ENCODE results near the gene SAMD4A.

The SAMD4A gene

DNA sequence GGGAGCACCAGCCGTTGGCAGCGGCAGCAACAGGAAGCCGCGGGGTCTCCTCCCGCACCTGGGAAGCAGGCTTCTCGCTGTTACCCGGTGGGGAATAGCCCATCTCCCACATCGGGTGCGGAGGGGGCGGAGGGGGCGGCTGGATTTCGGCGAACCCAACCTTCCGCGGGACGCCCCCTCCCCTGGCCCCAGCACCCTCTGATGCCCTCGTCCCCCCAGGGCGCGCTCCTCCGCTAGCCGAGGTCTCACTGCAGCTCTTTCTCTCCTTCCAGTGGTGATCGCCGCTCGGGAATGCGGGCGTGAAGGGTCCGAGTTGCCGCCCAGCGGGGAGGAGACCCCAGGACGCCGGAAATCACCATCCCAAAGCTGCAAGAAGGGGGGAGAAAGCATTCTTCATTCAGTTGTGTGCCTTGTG lies 303 bp downstream of the SAMD4A start:
- DNase-seq = no peak

- DNase-seq = peak; percentile 35
Measured at GRCh38 chr14:54567639-54568561, 972 bp downstream of the SAMD4A start.

- no peak for DNase-seq
Measured at GRCh38 chr14:54568821-54569595, 2.1 kb downstream of the SAMD4A start.

DNA sequence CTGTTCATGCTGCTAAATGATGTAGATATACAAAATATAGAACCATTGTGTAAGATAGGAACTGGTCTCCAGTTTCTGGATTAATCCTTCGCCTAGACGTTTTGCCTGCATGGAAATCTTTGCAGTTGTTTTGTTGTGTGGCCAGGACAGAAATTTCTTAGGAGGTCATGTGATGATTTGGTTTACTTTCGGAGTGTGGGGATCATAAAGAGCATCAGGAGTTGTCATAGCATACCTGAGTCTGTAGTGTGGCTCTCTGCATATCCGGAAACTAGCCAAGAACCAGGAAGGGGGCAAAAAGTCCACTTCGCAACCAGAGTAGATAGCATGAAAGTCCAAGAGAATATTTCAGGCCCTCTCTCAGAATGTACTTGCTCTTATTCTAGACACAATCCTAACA lies 3.1 kb downstream of the SAMD4A start:
- no peak for DNase-seq

DNA sequence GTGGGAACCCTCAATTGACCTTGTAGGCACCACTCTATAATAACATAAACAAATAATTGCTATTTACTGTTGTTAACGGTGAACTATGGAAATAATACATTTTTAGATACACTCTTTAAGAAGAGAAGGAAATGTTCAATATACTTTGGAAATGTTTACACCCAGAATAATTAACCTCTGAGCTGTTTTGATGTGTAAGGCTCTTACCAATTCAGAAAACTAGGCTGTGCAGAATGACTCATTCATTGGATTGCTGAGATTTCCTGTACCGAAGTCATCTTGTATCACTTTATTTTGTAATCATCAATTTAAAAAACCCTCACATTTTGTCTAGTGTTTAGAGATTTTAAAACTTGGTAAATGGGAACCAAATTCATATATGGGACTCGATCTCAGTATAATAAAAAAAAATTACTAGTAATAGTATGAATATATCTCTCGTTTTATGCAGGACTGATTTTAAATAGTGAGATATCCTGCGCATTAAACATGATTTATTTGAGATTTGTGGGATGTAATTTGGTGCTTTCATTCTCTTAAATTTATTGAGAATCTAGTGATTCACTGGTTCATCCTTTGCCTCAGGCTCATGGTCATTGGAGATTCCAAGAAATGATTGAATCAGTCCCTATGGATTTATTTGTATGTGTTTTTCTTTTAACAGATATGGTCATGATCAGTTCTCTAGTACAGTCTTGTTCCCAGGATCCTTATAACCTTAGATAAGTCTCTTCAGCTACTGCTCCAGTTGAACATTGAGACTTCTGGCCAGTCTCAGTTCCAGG lies 3.9 kb downstream of the SAMD4A start:
- no peak for DNase-seq

GRCh38 chr14:54572316-54572715 lies 5.4 kb downstream of the SAMD4A start:
- no peak for DNase-seq

DNA sequence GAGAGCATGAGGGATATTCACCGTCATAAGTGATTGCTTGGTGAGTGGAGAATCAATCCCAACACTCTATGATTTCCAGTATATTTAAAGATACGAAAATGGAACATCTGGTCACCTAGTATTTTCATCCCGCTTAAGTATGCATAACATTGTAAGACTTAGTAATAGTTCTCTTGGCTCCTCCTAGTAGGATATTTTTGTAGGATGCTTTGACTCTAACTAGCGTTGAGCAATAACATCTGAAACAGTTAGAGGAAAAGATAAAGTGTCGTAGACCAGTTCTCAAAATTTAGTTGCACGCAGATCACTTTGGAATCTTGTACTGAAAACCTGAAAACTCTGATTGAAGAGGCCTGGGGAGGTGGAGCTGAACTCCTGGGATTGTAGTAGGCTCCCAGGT lies 7.6 kb downstream of the SAMD4A start:
- no peak for DNase-seq

- no peak for DNase-seq
Measured at GRCh38 chr14:54577494-54577893, 10.6 kb downstream of the SAMD4A start.

DNA sequence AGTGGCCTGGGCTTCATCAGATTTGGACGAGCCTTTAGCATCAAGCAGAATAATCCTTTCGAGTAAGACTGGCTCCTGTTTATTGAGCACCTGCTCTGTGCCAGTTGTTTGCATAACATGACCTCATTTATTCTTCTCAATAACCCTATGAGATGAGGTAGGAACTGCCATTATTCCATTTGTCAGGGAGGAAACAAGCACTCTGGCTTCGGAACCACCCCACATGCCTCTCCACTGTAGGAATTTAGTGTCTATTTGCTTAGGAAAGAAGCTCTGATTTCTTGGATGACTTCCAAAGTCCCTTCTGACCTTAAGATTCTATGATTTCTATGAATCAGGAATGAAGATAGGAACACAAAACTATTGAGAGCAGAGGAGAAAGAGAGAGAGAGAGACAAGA lies 11.0 kb downstream of the SAMD4A start:
- DNase-seq = no peak

GRCh38 chr14:54579621-54580020 lies 12.7 kb downstream of the SAMD4A start:
- DNase-seq = no peak

GRCh38 chr14:54580933-54581332 lies 14.0 kb downstream of the SAMD4A start:
- no peak for DNase-seq

GRCh38 chr14:54582334-54582733 lies 15.4 kb downstream of the SAMD4A start:
- DNase-seq = no peak

GRCh38 chr14:54584097-54584496 lies 17.2 kb downstream of the SAMD4A start:
- no peak for DNase-seq

DNA sequence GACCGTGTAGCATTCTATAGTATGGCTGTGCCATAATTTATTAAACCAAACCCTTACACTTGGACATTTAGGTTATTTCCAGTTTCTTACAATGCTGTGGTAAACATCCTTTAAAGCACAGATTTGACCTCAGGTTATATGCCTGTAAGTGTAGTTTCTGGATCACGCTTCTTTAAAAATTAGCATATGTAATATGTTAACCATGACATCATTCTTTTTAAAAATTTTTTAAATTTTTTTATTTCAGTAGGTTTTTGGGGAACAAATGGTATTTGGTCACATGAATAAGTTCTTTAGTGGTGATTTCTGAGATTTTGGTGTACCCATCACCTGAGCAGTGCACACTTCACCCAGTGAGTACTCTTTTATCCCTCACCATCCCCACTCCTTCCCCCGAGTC lies 18.3 kb downstream of the SAMD4A start:
- DNase-seq = no peak

DNA sequence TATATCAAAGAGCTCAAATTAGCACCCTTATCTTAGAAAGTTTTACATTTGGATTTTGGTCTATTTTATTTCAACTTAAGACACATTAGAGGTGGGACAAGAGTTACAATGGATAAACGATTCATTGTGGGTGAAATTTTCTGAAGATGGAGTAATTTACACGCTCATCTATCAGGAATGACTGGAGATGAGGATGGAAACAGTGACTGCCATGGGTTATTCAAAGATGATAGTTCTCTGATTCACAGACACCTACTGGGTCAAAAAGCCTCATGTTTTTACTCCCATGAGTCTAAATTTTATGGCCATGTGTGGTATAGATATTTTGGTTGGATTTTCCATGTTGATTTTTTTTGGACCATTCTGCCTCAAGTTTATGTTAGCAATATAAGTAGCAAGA lies 22.1 kb downstream of the SAMD4A start:
- no peak for DNase-seq

DNA sequence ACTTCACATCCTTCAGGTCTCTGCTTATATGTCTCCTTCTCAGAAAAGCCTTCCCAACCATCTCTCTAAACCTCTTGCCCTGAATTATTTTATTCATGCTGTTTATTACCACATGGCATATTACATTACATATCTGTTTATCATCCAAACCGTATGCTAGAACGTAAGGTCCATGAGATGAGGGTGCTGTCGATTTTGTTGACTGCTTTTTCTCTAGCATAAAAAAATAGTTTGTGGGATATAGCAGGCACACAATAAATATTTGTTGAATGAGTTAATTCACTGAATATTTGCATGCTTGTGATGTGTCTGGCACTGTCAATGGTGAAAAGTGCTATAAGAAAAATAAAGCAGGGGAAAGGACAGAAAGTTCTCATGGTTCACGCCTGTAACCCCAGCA lies 22.9 kb downstream of the SAMD4A start:
- no peak for DNase-seq

GRCh38 chr14:54590481-54590880 lies 23.6 kb downstream of the SAMD4A start:
- no peak for DNase-seq

DNA sequence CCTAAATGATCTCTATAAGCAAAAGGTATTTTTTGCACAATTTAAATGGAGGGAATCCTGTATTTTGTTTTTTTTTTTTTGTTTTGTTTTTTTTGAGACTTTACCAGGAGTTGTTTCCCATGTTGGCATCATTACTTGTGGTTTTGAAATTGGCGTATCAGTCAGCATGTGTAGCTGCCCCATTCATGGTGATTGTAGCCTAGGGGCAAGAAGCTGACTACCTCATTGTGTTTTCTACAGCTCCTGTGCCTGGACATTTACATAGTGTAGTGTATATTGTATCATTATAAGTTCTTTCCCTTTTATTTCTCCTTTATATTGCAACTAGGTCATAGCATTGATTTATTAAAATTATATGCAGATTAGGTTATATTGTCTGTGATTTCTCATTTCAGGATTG lies 24.5 kb downstream of the SAMD4A start:
- no peak for DNase-seq

DNA sequence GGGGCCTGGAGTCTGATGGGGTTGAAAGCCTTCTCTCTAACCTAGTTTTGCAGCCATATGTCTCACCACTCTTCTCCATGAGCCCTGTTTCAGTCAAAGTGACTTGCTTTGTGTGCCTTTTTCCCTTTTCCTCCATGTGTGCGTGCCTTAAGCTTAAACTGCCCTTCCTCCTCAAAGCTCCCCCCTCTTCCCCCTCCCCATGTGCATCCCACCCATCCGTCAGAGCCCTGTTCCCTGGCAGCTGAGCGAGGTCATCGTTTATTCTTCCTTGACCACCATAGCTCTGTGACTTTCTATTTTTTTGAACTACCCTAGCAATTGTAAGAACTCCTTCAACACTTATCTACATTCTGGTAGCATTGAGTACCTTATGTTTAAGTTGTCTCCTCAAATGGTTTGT lies 24.9 kb downstream of the SAMD4A start:
- no peak for DNase-seq

DNA sequence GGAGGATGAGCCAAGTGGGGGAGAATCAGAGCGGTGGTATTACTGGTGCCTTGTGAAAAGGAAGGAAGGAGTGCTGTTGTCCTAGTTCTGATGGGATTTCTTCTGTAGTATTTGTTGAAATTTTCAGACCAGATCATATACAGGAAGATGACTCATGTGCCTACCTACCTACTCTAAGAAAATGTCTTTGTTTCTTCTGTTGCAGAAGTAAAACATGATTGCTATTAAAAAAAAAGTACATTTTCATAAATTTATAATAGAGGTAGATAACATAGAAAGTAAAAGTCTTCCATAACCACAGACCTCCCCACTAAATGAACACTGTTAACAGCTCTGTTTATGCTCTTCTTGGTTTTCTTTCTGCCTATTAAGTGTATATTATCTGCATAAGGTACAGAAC lies 26.9 kb downstream of the SAMD4A start:
- no peak for DNase-seq

DNA sequence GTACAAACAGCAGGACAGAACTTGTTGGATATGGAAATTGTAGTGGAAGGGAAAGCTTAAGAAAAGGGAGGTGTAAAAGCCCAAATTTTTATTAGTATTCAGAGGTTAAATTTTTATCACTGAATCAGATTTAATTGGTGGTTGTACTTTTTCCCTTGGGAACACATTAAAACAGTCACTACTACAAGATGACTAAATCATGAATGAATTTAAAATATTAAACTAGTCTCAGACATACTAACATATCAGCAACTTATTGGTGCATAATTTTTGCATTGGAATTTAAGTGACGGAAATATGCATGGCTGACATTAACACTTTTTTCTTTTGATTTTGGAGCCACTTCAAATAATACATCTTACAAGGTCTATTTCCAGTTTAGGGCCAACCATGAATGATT lies 27.6 kb downstream of the SAMD4A start:
- DNase-seq = no peak

- DNase-seq = no peak
Measured at GRCh38 chr14:54597795-54598443, 31.0 kb downstream of the SAMD4A start.

Measured in activated CD8-positive, alpha-beta memory T cell treated with anti-CD3 and anti-CD28 coated beads, Interleukin-2, amount 50 U/mL, for 4 hours (primary cell).